Testis (tissue), 2 donors: ENCODE data around the gene PTPRN2.

Experiments used
- POLR2A ChIP-seq: fragments of 450-650 bp; IDR thresholded peaks from one replicate; pipeline ENCODE4 v1.6.1; 2017; ENCODE audit warnings: antibody characterized with exemption, mild to moderate bottlenecking, moderate library complexity
- TF ChIP-seq, protein P1 (sequence below), 3 experiments: fragments of 450-650 bp in 2 of 3; fragments of 200-600 bp in 1 of 3; sonication (generic) in 1 of 3; IDR thresholded peaks; one replicate each; pipeline ENCODE4 v1.5.1; 2016 to 2019; ENCODE audit warnings: antibody characterized with exemption in 3 of 3, mild to moderate bottlenecking in 2 of 3, moderate library complexity in 1 of 3

DNA sequence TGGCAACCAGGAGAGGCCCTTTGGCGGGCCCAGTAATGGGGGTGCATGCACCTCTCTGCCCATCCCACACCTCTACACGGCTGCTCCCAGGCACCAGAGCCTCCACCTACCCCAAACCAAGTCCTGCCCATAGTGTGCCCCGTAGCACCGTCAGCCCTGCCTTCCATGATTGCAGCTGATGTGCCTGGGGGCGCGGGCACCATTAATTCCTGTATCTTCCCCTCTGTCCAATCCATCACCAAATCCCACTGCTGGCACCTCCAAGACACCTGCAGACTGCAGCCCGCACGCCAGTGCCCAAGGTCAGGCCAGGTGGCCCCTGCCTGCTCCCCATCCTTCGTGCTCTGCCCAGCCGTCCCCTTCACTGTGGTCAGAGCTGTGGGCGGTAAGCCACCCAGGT, 533.0 kb downstream of the PTPRN2 start:
- TF ChIP-seq, protein P1, sequence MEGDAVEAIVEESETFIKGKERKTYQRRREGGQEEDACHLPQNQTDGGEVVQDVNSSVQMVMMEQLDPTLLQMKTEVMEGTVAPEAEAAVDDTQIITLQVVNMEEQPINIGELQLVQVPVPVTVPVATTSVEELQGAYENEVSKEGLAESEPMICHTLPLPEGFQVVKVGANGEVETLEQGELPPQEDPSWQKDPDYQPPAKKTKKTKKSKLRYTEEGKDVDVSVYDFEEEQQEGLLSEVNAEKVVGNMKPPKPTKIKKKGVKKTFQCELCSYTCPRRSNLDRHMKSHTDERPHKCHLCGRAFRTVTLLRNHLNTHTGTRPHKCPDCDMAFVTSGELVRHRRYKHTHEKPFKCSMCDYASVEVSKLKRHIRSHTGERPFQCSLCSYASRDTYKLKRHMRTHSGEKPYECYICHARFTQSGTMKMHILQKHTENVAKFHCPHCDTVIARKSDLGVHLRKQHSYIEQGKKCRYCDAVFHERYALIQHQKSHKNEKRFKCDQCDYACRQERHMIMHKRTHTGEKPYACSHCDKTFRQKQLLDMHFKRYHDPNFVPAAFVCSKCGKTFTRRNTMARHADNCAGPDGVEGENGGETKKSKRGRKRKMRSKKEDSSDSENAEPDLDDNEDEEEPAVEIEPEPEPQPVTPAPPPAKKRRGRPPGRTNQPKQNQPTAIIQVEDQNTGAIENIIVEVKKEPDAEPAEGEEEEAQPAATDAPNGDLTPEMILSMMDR (IDR thresholded peaks at IDR 0.05), result no peak
- TF ChIP-seq POLR2A, result no peak
